HFFc6 (cell line): ENCODE results near the gene DCBLD1. TPM values are rescaled to one million over a fixed set of nuclear protein-coding genes. Genes with fewer than 3 reads are reported as not detected.

Experiments
- DNase-seq: peaks from one replicate; pipeline ENCODE4 v3.0.0-alpha.2; 2018
- H3K27ac Mint-ChIP-seq: 2 replicates; pipeline ENCODE4 v1.8.0; 2020; ENCODE audit warnings: mild to moderate bottlenecking, mixed read lengths
- H3K27me3 Mint-ChIP-seq: 2 replicates; pipeline ENCODE4 v1.8.0; 2021; ENCODE audit warnings: mild to moderate bottlenecking, moderate library complexity, mixed read lengths; ENCODE audit not compliant: insufficient read depth
- H3K36me3 Mint-ChIP-seq: 2 replicates; pipeline ENCODE4 v1.8.0; 2021; ENCODE audit warnings: low read depth, mixed read lengths
- H3K4me1 Mint-ChIP-seq: 2 replicates; pipeline ENCODE4 v1.8.0; 2020; ENCODE audit warnings: low read depth, mixed read lengths
- H3K4me3 Mint-ChIP-seq: 2 replicates; pipeline ENCODE4 v1.8.0; 2020; ENCODE audit warnings: mild to moderate bottlenecking, moderate library complexity, mixed read lengths
- H3K9me3 Mint-ChIP-seq: 2 replicates; pipeline ENCODE4 v1.8.0; 2020; ENCODE audit warnings: mild to moderate bottlenecking, mixed read lengths
- CTCF ChIP-seq: fragments of 200-600 bp; sonication (generic); IDR thresholded peaks from 2 replicates; pipeline ENCODE4 v1.5.0; 2021; ENCODE audit warnings: antibody characterized with exemption, mild to moderate bottlenecking
- total RNA-seq, 6 experiments: library from RNA; stranded (reverse); fragmentation: NEBNext Ultra II Directional; extraction: Animal tissue kit (Norgen Biotek cat#: 25700); gene quantifications; 2 replicates in 1 of 6; 3 replicates in 5 of 6; pipeline ENCODE4 v1.2.3, GENCODE V29; 2021

Gene DCBLD1
- total RNA-seq, 6 experiments from 2014 or later, result 29.3 to 41.6 (median 31.9) TPM

DNA sequence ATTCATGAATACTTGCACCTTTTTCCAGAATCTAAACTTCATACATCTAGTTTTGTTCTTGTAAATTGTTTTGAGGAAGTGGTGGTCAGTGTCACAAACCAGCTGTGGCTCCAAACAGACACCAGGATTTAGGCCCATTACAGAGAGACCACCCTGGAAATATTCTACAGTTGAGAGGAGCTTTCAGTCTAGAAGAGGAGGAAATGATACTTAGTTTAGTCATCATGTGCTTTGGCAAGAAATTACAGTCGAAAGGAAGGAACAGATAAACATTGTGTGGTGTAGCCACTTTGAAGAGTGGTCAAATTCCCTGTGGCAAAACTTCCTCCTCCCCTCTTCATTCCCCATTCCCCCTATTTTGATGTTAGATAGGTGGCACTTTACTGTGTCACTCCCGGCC lies 15.7 kb downstream of the DCBLD1 start:
- no peaks in the 10 kb centered on the region for H3K9me3 Mint-ChIP-seq
- H3K36me3 Mint-ChIP-seq, result peaks cover 17% of the 10 kb centered on the region
- DNase-seq, result peak; percentile 56
- peaks cover 91% of the 10 kb centered on the region for H3K4me1 Mint-ChIP-seq
- H3K27ac Mint-ChIP-seq, result peak overlapping the region; percentile 85
- peak overlapping the region; percentile 65 for H3K4me3 Mint-ChIP-seq
- H3K27me3 Mint-ChIP-seq, result no peaks in the 10 kb centered on the region
- TF ChIP-seq CTCF, result no peak

- Mint-ChIP-seq H3K4me3 (no peak overlapping the region), H3K27me3 (no peaks in the 10 kb centered on the region), H3K36me3 (peaks cover 33% of the 10 kb centered on the region), H3K9me3 (no peaks in the 10 kb centered on the region), H3K4me1 (peaks cover 91% of the 10 kb centered on the region), H3K27ac (peak overlapping the region; percentile 1; the same call in 1 of the 2 replicates)
- DNase-seq, result no peak
- no peak for TF ChIP-seq CTCF
These were observed 19.2 kb downstream of the DCBLD1 start for GRCh38 chr6:117501722-117502121.

- Mint-ChIP-seq H3K4me3 (no peak overlapping the region), H3K27me3 (no peaks in the 10 kb centered on the region), H3K36me3 (peaks cover 33% of the 10 kb centered on the region), H3K27ac (peak overlapping the region; percentile 2; the same call in 1 of the 2 replicates), H3K4me1 (peaks cover 89% of the 10 kb centered on the region), H3K9me3 (no peaks in the 10 kb centered on the region)
- TF ChIP-seq CTCF, result no peak
- DNase-seq, result no peak
These were observed 20.1 kb downstream of the DCBLD1 start for GRCh38 chr6:117502580-117502979.

DNA sequence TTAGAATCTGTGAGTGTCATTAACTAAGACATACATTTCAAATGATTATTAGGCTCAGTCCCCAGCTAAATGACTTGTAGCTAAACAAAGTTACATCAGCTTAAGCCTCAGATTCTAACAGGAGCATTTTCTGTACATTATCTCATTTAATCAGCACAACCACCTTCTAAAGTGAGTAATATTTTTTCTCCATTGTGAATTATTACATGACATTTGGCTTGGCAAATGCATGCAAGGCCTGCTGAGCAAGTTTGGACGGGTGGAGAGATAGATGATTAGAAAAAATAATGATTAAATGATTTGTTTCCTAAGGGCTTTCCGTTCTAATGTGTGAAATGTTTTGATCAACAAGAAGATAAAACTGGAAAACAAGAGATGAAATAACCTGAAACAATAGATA lies 20.7 kb downstream of the DCBLD1 start:
- peaks cover 33% of the 10 kb centered on the region for H3K36me3 Mint-ChIP-seq
- no peak overlapping the region for H3K4me3 Mint-ChIP-seq
- TF ChIP-seq CTCF, result no peak
- DNase-seq, result no peak
- no peak overlapping the region for H3K27ac Mint-ChIP-seq
- no peaks in the 10 kb centered on the region for H3K9me3 Mint-ChIP-seq
- H3K4me1 Mint-ChIP-seq, result peaks cover 88% of the 10 kb centered on the region
- H3K27me3 Mint-ChIP-seq, result no peaks in the 10 kb centered on the region

GRCh38 chr6:117504478-117505144 lies 22.1 kb downstream of the DCBLD1 start:
- peaks cover 74% of the 10 kb centered on the region for H3K4me1 Mint-ChIP-seq

More at GRCh38 chr6:117504478-117505144, 22.1 kb downstream of the DCBLD1 start:
- DNase-seq, result no peak
- TF ChIP-seq CTCF, result no peak
- no peaks in the 10 kb centered on the region for H3K27me3 Mint-ChIP-seq
- no peaks in the 10 kb centered on the region for H3K9me3 Mint-ChIP-seq
- no peak overlapping the region for H3K4me3 Mint-ChIP-seq
- peaks cover 42% of the 10 kb centered on the region for H3K36me3 Mint-ChIP-seq
- peak overlapping the region; percentile 60 for H3K27ac Mint-ChIP-seq
